Measurements from ENCODE around the gene PTPRN2. TPM values are rescaled to one million over a fixed set of nuclear protein-coding genes. Genes with fewer than 3 reads are reported as not detected.

The PTPRN2 gene
- total and polyA plus RNA-seq, 2 of the 13 experiments (the other 11 are each of a cell fraction or from before 2014, with no cell fraction given), result 2.5 to 24.2 TPM

GRCh38 chr7:158002486-158003080 is 585.0 kb downstream of the PTPRN2 start (continued):
- TF ChIP-seq PRDM10 (CRISPR knock-in tag; IDR thresholded peaks at IDR 0.05; ENCODE audit: low read depth), result no peak
- TF ChIP-seq GLI4 (CRISPR knock-in tag; IDR thresholded peaks at IDR 0.05; ENCODE audit: borderline replicate concordance), result no peak
- no peak for TF ChIP-seq KDM5B (CRISPR knock-in tag; IDR thresholded peaks at IDR 0.05; ENCODE audit: borderline replicate concordance)
- no peak for TF ChIP-seq ZEB1 (IDR thresholded peaks at IDR 0.05; ENCODE audit: insufficient replicate concordance, low read depth)
- TF ChIP-seq ZNF629 (CRISPR knock-in tag; conservative IDR thresholded peaks at IDR 0.05), result no peak
- TF ChIP-seq NR0B2 (CRISPR knock-in tag; IDR thresholded peaks at IDR 0.05), result no peak
- TF ChIP-seq TCF7 (IDR thresholded peaks at IDR 0.05; ENCODE audit: low read depth), result no peak
- TF ChIP-seq ZNF292 (CRISPR knock-in tag; IDR thresholded peaks at IDR 0.05; ENCODE audit: borderline replicate concordance, low read depth), result no peak
